Esophagus mucosa (tissue), 1 donor: ENCODE measurements around the gene ARL8A. TPM values are rescaled to one million over a fixed set of nuclear protein-coding genes. Genes with fewer than 3 reads are reported as not detected.

Source experiments
- total RNA-seq: library from RNA; stranded (reverse); gene quantifications from one replicate; pipeline ENCODE4 v1.2.4, GENCODE V29; 2023
- donor health status: DM: yes; HTN: yes; CAD: no.

ARL8A gene
- total RNA-seq, 1 donor from 2014 or later, result 38.3 TPM

Other genes starting within 250 kb of the ARL8A start
- 4.1 TPM for gene LMOD1, start 198.2 kb downstream of the ARL8A start, total RNA-seq
- gene TIMM17A, start 189.2 kb downstream of the ARL8A start, total RNA-seq, result 36.3 TPM
- gene RNPEP, start 162.1 kb downstream of the ARL8A start, total RNA-seq, result 89.6 TPM
- gene ELF3, start 134.2 kb downstream of the ARL8A start, total RNA-seq, result 391 TPM
- gene GPR37L1, start 21.8 kb downstream of the ARL8A start, total RNA-seq, result 0.12 TPM
- 1.2 TPM for gene PTPN7, start 15.9 kb upstream of the ARL8A start, total RNA-seq
- 2.7 TPM for gene LGR6, start 49.1 kb upstream of the ARL8A start, total RNA-seq
- 9.2 TPM for gene UBE2T, start 197.2 kb upstream of the ARL8A start, total RNA-seq
- 12.8 TPM for gene PPP1R12B, start 204.0 kb upstream of the ARL8A start, total RNA-seq